HL-60 (cell line): Measurements from ENCODE around the gene ADAMTS2.

Source experiments
- DNase-seq, 2 experiments: peaks; one replicate each; pipeline ENCODE4 v3.0.0-alpha.2; 2010 to 2020; ENCODE audit warnings: low read depth in 1 of 2, low spot score in 1 of 2
- H3K27ac ChIP-seq: fragments of 250-450 bp; sonication (Bioruptor Pico); replicated peaks from 2 replicates; pipeline ENCODE4 v1.5.1; 2020; ENCODE audit warnings: mild to moderate bottlenecking, moderate library complexity
- H3K27me3 ChIP-seq: fragments of 250-450 bp; sonication (Bioruptor Pico); 2 replicates; pipeline ENCODE4 v1.5.1; 2021; ENCODE audit warnings: mild to moderate bottlenecking, moderate library complexity; ENCODE audit not compliant: insufficient read depth, poor library complexity, severe bottlenecking
- H3K4me3 ChIP-seq: replicated peaks from 2 replicates; pipeline ENCODE4 v1.5.1; 2011; ENCODE audit warnings: mild to moderate bottlenecking, control low read depth, low read length; ENCODE audit not compliant: insufficient read depth
- GABPA ChIP-seq: IDR thresholded peaks from 2 replicates; pipeline ENCODE4 v1.6.1; 2012; ENCODE audit warnings: low read depth
- POLR2AphosphoS5 ChIP-seq: IDR thresholded peaks from 2 replicates; pipeline ENCODE4 v1.6.1; 2012; ENCODE audit warnings: low read depth
- SPI1 ChIP-seq: IDR thresholded peaks from 2 replicates; pipeline ENCODE4 v1.6.1; 2012; ENCODE audit warnings: low read depth, mild to moderate bottlenecking, borderline replicate concordance
- TF ChIP-seq, protein P1 (sequence below): IDR thresholded peaks from 2 replicates; pipeline ENCODE4 v1.6.1; 2012; ENCODE audit warnings: low read depth; ENCODE audit not compliant: insufficient replicate concordance
- TF ChIP-seq, protein P2 (sequence below): IDR thresholded peaks from one replicate; pipeline ENCODE4 v1.5.1; 2011; ENCODE audit warnings: low read length, control low read depth, inconsistent platforms; ENCODE audit not compliant: insufficient read depth

ADAMTS2 gene

DNA sequence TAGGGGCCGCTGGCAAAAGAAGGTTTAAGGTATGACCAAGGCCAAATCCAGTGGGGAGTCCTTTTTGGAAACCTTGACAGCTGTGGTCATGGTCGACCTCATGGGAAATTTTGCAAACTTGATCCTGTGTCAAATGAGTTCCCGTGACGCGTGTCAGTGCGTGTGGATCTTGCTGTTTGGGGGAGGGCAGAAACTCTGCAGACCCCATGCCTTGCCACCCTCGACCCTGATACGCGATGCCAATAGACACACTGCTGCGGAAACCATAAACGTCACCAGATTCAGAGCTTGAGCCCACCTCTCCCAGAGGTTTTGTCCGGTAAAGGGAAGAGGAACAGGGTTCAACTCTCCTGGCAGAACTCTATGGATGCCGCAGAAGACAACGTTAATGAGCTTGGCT lies 104.7 kb downstream of the ADAMTS2 start:
- H3K27me3 ChIP-seq = no peaks in the 10 kb centered on the region
- no peak overlapping the region for H3K27ac ChIP-seq
- H3K4me3 ChIP-seq = no peak overlapping the region
- TF ChIP-seq GABPA = no peak
- TF ChIP-seq, protein P1, sequence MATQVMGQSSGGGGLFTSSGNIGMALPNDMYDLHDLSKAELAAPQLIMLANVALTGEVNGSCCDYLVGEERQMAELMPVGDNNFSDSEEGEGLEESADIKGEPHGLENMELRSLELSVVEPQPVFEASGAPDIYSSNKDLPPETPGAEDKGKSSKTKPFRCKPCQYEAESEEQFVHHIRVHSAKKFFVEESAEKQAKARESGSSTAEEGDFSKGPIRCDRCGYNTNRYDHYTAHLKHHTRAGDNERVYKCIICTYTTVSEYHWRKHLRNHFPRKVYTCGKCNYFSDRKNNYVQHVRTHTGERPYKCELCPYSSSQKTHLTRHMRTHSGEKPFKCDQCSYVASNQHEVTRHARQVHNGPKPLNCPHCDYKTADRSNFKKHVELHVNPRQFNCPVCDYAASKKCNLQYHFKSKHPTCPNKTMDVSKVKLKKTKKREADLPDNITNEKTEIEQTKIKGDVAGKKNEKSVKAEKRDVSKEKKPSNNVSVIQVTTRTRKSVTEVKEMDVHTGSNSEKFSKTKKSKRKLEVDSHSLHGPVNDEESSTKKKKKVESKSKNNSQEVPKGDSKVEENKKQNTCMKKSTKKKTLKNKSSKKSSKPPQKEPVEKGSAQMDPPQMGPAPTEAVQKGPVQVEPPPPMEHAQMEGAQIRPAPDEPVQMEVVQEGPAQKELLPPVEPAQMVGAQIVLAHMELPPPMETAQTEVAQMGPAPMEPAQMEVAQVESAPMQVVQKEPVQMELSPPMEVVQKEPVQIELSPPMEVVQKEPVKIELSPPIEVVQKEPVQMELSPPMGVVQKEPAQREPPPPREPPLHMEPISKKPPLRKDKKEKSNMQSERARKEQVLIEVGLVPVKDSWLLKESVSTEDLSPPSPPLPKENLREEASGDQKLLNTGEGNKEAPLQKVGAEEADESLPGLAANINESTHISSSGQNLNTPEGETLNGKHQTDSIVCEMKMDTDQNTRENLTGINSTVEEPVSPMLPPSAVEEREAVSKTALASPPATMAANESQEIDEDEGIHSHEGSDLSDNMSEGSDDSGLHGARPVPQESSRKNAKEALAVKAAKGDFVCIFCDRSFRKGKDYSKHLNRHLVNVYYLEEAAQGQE = no peak
- DNase-seq = no peak

DNA sequence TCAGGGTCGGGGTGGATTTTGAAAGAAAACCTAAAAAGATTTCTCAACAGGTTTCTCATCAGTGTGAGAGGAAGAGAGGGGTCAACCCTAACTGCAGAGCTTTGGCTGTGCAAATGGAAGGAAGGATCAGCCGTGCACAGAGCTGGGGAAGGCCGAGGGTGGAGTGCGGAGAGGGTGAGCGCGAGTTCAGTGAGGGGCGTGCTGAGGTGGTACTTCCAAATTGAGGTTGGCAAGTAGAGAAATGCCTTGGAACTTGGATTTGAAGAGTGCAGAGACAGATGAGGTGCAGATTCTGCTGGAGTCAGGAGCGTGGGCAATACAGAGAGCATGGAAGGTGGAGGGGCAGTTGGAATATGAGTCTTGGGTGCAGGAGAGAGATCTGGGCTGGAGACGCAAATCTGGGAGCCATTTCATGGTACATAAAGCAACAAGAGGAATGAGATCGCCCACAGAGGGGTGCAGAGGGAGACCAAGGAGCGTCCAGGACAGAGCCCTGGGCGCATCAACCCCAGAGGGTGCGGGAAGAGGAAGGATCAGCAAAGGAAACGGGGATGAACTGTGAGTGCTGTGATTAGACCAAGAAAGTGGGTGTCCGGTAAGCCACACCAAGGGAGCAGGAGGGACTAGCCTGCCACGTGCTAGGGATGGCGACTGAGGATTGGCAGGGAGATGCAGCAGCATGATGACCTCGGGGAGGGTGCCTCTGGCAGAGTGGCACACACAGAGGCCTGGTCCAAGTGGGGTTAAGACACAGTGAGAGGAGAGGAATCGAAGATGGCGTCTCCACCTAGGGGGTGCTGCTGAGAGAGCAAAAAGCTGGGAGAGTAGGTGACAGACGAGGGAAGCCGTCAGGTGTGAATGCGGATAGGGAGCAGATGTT lies 105.8 kb downstream of the ADAMTS2 start:
- TF ChIP-seq, protein P2, sequence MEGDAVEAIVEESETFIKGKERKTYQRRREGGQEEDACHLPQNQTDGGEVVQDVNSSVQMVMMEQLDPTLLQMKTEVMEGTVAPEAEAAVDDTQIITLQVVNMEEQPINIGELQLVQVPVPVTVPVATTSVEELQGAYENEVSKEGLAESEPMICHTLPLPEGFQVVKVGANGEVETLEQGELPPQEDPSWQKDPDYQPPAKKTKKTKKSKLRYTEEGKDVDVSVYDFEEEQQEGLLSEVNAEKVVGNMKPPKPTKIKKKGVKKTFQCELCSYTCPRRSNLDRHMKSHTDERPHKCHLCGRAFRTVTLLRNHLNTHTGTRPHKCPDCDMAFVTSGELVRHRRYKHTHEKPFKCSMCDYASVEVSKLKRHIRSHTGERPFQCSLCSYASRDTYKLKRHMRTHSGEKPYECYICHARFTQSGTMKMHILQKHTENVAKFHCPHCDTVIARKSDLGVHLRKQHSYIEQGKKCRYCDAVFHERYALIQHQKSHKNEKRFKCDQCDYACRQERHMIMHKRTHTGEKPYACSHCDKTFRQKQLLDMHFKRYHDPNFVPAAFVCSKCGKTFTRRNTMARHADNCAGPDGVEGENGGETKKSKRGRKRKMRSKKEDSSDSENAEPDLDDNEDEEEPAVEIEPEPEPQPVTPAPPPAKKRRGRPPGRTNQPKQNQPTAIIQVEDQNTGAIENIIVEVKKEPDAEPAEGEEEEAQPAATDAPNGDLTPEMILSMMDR = no peak
- TF ChIP-seq SPI1 = no peak
- TF ChIP-seq, protein P1 = no peak
- TF ChIP-seq GABPA = no peak
- TF ChIP-seq POLR2AphosphoS5 = no peak
- Histone ChIP-seq H3K4me3 (no peak overlapping the region), H3K27me3 (no peaks in the 10 kb centered on the region), H3K27ac (no peak overlapping the region)
- no peak for DNase-seq

DNA sequence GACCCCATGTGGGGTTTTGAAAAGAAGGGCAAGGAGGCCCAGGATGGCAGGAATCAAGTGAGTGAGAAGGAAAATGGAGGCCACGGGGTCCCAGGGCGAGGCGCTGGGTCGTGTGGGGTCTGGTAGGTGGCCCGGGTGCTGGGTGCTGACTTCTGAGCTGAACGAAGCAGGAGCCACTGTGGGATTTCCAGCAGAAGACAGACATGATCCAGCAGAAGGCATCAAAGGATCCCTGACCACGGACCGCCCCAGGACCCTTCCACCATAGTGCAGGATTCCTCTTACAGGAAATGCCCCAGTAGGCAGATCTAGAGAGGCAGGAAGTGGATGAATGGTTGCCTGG lies 106.7 kb downstream of the ADAMTS2 start:
- no peaks in the 10 kb centered on the region for H3K27me3 ChIP-seq
- TF ChIP-seq POLR2AphosphoS5 = no peak
- TF ChIP-seq, protein P2 = no peak
- TF ChIP-seq, protein P1 = no peak
- no peak overlapping the region for H3K27ac ChIP-seq

More for the DNA sequence above, 106.7 kb downstream of the ADAMTS2 start:
- no peak overlapping the region for H3K4me3 ChIP-seq
- DNase-seq = no peak
